HG02763 (cell line): ENCODE data around the gene MED16.
"Not testable (repeated sequence)": the region's sequence is repeated elsewhere in the genome, so short reads cannot be mapped to it uniquely, and the experiment has no call there.

Source experiments
- ATAC-seq: cut with Tn5 transposase; IDR thresholded peaks from one replicate; pipeline ENCODE4 v1.9.1; 2021; ENCODE audit warnings: mild to moderate bottlenecking, moderate library complexity; ENCODE audit not compliant: unreplicated experiment

MED16 gene

DNA sequence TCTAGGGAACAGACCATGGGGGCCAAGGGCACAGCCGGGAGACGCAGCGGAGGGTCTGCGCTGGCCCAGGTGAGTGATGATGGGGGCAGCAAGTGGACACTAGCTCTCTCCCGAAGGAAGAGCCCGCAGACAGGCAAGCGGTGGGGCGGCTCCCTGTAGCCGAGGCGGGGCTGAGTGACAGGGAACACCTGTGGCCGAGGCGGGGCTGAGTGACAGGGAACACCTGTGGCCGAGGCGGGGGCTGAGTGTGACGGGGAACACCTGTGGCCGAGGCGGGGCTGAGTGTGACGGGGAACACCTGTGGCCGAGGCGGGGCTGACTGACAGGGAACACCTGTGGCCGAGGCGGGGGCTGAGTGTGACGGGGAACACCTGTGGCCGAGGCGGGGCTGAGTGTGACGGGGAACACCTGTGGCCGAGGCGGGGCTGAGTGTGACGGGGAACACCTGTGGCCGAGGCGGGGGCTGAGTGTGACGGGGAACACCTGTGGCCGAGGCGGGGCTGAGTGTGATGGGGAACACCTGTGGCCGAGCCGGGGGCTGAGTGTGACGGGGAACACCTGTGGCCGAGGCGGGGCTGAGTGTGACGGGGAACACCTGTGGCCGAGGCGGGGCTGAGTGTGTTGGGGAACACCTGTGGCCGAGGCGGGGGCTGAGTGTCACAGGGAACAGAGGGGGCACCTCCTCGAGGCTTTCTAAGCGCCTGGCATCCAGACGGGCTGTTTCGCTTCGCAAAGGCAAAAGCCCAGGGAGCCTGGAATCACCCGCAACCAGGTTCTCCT, 1.4 kb downstream of the MED16 start:
- ATAC-seq = not testable (repeated sequence)

DNA sequence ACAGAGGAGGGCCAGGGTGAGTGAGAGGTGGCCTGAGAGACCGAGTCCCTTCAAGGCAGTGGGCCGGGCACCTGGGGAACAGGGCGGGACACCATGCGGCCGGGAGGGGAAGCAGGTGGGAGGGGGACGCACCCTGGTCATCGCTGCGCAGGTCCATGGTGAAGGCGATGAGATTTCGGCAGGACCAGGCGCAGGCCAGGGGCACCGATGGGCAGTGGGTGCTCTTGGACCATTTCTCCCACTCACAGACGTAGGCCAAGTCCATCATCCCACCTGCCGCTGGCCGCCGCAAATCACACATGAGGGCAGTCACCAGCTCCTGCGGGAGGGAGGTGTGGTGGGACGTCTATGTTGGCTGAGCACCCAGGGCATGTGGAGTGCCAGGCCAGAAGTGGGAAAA, 2.2 kb downstream of the MED16 start:
- ATAC-seq = no peak

DNA sequence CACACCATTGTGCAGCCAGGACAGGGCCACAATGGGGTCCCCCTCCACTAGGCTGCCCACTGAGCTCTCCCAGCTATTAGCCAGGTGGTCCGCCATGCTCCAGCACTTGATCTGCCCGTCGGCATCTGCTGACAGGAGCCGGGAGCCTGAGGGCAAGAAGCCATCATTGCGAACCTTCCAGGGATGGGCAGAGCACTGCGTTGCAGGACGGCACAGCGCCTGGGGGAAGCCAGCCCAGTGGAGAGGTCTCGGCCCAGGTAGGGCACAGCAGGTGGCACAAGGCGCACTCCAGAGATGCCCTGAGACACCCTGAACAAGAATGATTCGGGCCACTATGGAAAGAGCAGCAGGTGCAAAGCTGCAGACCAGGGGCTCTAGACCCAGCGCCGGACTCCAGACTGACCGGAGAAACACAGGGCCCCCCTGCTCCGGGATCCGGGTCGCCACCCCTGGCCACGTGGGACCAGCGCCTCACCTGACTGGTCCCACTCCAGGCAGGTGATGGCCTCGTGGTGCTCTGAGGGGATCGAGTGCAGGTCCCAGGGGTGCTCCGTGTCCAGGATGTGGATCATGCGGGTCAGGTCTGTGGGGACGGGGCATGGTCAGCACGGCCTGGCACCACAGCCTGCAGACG, 3.2 kb downstream of the MED16 start:
- no peak for ATAC-seq

DNA sequence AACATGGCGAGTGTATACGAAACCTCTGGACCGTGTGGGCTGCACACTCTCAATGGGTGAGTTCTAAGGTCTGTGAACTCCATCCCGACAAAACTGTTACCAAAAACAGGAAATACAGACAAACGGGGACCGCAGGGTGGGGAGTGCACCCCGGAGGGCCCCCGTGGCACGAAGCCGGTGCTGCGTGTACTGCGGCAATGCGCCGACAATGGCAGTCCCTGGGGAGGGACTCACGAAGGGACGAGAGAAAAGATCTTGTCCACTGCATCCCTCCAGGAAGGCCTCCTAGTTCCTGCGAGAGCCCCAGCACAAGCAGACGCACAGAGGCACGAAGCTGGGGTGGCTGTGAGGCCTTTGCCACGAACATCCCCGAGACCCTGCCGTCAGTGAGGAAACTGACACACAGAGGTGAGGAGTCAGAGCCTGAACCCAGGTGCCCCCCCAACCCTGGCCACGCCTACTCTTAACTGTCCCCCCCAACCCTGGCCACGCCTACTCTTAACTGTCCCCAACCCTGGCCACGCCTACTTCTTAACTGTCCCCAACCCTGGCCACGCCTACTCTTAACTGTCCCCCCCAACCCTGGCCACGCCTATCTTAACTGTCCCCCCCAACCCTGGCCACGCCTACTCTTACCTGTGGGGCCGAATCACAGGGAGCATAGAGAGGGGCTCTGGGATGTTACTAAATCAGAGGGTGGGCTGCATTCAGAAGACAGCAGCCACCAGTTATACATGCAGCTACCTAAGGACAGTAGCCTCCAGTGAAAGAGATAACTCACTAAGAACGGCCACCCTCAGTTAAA, 4.2 kb downstream of the MED16 start:
- ATAC-seq = no peak

DNA sequence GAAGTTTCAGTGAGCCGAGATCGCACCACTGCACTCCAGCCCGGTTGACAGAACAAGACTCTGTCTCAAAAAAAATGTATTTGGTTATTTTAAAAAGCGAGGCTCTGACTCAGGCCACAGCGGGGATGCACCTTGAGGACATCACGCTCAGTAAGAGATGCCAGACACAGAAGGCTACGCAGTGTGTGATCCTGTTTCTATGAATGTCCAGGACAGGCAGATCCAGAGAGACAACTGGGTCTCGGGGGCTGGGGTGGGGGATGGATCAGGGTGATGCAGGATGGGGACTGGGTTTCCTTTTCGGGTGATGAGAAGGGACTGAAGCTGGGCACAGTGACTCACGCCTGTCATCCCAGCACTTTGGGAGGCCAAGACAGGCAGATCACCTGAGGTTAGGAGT, 5.4 kb downstream of the MED16 start:
- no peak for ATAC-seq

DNA sequence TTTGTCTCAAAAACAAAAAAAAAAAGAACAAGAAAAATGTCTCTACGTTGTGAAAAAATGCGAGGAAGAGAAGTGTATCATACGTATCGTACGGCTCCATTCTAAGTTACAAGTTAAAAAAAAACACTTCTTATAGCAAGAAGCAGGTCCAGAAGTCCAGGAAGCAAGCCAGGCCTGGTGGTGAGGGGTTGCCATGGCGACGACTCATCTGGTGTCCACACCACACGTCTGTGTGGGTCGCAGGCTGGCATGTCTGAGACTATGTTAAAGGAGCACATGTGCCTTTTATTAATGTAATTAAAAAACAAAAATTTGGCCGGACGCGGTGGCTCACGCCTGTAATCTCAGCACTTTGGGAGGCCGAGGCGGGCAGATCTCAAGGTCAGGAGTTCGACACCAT, 5.9 kb downstream of the MED16 start:
- ATAC-seq = no peak

DNA sequence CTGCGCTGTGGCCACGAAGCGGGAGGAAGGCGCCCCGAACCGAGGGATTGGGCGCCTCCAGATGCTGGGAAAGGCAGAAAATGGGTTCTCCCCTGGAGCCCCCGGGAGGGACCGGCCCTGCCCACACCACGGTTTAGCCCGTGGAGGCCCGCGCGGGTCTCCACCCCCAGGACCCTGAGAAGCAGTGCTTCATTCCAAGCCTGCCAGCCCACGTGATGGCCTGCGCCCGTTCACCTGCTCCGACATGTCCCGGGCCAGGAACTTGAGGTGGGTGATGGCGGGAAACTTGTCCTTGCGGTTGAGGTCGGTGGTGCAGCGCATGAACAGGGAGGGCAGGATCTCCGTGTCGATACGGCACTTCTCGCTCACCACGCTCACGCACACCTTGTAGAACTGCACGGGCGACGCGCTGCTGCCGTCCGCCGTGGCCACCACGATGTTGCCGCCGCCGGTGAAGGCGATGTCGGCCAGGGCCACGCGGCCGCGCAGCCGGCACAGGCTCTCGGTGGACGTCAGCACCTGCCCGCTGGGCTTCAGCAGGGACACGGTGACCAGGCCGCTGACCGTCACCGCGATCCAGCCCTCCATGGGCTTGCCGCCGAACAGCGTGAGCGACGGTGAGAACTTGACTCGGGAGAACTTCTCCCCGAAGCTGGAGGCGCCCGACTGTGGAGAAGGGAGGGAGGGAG, 7.3 kb downstream of the MED16 start:
- no peak for ATAC-seq

DNA sequence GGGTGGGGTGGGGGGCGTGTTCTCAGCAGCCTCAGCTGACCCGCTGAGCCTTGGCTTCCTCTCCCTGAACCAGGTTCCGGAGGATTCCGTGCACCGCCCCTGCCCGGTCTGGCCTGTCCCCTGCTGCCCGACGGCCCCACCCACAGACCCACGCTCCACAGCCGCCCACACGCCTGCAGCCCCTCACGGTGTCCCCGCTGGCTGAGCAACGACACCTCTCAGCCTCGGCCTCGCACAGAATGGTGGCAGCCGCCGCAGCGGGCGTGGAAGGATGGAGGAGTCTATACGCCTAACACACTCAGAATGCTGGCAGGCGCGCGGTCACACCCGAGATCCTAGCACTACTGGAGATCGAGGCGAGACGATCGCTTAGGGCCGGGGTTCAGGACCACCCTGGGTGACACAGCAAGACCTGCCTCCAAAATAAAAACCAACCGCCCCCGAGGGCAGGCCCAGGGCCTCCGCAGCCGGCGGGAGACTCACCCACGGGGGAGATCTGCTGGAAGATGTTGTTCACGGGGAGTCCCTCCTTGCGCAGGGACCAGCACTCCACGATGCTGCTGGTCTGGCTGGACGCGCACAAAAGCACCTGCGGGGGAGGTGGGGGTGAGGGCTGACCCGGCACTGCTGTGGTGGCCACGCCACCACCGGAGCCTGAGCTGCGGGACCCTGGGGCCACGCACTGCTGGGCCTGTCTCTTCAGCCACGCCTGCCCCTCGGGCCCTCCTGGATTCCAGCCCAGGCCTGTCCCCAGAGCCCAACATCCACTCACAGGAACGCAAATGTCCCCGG, 8.4 kb downstream of the MED16 start:
- no peak for ATAC-seq

DNA sequence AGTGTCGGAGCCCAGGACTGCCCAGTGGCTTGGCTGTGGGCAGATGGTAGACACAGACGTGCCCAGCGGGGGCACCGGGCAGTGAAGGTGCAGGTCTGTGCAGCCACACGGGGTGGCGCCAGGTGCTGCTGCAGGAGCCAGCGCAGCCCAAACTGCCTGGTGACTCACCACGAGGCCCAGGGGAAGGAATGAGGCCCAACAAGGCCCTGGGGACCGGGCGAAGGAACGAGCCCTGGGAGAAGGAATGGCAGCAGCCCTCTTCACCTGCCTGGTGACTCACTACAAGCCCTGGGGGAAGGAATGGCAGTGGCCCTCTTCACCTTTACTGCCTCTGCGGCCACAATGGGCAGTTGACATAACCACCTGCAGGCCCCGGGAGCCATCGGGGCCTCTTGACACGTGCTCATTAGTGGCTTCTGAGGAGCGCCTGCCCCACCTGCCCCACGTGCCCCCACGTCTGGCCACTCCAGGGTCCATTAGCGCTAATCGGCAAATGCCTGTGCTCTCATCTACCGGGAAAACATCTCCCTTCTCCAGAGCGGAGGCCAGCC, 9.3 kb downstream of the MED16 start:
- ATAC-seq = no peak

DNA sequence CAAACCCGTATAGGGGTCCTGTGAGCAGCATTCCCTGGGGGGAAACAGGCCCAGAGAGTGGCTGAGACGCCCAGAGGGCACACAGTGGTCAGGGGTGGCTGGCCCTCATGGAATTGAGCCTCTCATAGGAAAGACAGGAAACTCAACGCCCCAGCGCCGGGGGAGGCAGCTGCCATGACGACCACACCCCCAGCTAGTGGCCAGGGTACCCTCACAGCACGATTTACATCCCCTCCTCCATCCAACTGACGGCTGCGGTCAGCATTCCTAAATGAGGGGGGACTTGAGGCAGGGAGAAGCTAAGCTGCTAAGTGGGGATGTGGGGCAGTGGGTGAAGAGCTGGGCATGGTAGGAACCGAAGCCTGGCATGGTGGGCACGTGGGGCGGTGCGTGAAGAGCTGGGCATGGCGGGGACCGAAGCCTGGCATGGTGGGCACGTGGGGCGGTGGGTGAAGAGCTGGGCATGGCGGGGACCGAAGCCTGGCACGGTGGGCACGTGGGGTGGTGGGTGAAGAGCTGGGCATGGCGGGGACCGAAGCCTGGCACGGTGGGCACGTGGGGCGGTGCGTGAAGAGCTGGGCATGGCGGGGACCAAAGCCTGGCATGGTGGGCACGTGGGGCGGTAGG, 10.0 kb downstream of the MED16 start:
- no peak for ATAC-seq

DNA sequence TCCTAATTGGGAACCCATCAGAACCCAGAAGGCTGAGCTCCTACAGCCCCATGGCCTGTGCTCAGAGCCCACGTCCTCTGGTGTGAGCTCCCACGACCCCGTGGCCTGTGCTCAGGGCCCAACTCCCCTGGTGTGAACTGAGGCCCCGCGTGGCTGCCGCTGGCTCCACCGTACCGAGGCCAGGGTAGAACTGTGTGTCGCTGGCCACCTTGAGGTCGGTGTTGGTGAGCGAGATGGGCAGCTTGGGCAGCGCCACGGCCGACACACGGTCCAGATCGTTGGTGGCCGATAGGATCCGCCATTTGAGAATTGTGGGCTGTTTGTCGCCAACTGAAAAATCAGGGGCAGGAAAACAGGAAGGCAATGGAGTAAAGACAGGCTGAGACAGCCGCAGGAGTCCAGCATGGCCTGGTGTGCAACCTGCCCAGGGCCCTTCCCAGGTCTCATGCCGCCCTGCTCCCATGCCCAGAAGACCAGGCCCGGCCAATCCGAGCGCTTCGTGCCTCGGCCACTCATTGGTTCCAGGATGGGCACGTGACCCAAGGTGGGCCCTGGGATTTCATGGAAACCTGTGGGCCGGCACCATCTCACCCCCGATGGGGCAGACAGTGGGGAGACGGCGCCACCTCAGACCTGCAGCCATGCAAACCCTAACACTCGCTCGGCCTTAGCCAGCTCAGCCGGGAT, 11.5 kb downstream of the MED16 start:
- no peak for ATAC-seq

DNA sequence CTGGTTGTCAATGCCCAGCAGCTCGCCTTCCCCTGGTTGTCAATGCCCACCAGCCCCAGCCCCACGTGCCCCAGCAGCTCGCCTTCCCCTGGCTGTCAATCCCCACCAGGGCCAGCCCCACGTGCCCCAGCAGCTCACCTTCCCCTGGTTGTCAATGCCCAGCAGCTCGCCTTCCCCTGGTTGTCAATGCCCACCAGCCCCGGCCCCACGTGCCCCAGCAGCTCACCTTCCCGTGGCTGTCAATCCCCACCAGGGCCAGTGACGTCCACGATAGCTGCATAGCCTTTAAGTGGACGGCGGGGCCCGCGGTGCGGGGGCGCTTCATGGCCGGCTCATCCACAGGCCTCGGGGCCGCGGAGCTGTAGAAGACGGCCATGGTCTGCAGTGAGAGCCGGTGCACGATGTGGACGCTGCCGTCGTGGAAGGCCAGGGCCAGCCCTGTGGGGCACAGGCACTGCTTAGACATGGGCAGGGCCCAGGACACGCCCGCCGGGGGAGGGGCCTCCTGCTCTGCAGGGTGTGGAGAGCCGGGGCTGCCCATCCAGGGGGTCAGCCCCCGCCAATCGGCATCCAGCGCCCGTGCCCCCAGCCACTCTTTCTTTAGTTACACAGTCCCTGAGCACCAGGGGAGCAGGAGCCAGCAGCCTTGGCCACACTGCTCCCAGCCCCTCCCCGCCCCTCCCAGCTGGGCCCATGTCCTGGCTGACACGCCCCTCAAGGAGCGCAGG, 13.1 kb downstream of the MED16 start:
- no peak for ATAC-seq

DNA sequence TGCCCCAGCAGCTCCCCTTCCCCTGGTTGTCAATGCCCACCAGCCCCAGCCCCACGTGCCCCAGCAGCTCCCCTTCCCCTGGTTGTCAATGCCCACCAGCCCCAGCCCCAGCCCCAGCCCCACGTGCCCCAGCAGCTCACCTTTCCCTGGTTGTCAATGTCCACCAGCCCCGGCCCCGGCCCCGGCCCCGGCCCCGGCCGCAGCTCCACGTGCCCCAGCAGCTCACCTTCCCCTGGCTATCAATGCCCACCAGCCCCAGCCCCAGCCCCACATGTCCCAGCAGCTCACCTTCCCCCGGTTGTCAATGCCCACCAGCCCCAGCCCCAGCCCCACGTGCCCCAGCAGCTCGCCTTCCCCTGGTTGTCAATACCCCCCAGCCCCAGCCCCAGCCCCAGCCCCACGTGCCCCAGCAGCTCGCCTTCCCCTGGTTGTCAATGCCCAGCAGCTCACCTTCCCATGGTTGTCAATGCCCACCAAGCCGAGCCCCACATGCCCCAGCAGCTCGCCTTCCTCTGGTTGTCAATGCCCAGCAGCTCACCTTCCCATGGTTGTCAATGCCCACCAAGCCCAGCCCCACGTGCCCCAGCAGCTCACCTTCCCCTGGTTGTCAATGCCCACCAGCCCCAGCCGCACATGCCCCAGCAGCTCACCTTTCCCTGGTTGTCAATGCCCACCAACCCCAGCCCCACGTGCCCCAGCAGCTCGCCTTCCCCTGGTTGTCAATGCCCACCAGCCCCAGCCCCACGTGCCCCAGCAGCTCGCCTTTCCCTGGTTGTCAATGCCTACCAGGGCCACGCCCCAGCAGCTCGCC, 14.0 kb downstream of the MED16 start:
- not testable (repeated sequence) for ATAC-seq

DNA sequence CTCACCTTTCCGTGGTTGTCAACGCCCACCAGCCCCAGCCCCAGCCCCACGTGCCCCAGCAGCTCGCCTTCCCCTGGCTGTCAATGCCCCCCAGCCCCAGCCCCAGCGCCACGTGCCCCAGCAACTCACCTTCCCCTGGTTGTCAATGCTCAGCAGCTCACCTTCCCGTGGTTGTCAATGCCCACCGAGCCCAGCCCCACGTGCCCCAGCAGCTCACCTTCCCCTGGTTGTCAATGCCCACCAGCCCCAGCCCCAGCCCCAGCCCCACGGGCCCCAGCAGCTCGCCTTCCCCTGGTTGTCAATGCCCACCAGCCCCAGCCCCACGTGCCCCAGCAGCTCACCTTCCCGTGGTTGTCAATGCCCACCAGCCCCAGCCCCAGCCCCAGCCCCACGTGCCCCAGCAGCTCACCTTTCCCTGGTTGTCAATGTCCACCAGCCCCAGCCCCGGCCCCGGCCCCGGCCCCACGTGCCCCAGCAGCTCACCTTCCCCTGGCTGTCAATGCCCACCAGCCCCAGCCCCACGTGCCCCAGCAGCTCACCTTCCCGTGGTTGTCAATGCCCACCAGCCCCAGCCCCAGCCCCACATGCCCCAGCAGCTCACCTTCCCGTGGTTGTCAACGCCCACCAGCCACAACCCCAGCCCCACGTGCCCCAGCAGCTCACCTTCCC, 14.9 kb downstream of the MED16 start:
- ATAC-seq = not testable (repeated sequence)

DNA sequence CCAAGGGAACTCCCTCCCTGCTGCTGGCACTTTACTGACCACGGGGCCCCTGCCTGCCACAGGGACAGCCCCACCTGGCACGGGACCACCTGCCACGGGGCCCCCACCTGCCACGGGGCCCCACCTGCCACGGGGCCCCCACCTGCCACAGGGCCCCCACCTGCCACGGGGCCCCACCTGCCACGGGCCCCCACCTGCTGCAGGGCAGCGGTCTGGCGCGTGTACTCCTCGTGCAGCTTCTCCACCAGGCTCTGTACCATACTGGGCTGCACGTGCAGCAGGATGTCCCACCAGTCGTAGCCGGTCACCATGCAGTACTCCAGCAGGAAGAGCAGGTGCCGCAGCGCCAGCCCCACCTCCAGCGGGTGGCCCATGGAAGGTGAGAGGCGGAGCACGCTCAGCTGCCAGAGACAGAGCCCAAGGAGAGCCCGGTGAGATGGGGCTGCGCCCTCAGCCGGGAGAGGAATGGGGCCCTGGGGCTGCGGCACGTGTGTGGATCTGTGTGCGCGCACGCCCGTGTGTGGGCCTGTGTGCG, 16.1 kb downstream of the MED16 start:
- no peak for ATAC-seq

DNA sequence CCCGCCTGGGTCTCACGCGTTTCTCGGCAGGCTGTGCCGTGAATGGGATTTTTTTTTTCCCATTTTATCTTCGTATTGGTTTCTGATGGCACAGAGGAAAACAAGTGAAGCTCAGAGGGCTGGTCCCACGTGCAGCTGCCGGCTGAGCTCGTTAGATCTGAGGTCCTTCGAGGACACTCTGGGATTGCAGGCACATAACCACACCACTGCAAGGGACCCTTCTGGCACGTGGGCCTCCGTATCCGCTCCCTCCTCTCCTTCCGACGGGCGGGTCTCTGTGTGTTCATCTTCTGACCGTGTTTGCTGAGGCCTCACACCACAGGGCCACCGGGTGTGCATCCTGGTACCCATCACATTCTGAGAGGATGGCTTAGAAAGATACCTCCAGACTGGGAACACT, 16.9 kb downstream of the MED16 start:
- ATAC-seq = no peak
